Dermis microvascular lymphatic vessel endothelial cell (primary cell): ENCODE results near the gene FAT2. TPM values are rescaled to one million over a fixed set of nuclear protein-coding genes. Genes with fewer than 3 reads are reported as not detected.
"Not testable (repeated sequence)": the region's sequence is repeated elsewhere in the genome, so short reads cannot be mapped to it uniquely, and the experiment has no call there.

Source experiments
- DNase-seq, 2 donors: peaks; one replicate each; pipeline versions ENCODE4 v3.0.0 to v3.0.0-alpha.2; 2010; ENCODE audit warnings: low read depth in 2 of 2
- total RNA-seq: library from RNA; depleted of rRNA; stranded (reverse); fragments of >200 nt; gene quantifications from 2 replicates; pipeline ENCODE4 v1.2.1, GENCODE V29; 2014

Gene FAT2
- total RNA-seq, 1 donor from 2014 or later: not detected

GRCh38 chr5:151612689-151613427 lies 21.7 kb upstream of the FAT2 start:
- DNase-seq: no peak

- no peak for DNase-seq
Measured at GRCh38 chr5:151611127-151611775, 20.1 kb upstream of the FAT2 start.

GRCh38 chr5:151608522-151608921 lies 17.4 kb upstream of the FAT2 start:
- no peak for DNase-seq

GRCh38 chr5:151607304-151607703 lies 16.2 kb upstream of the FAT2 start:
- DNase-seq: no peak

- DNase-seq: no peak
Measured at GRCh38 chr5:151605559-151605958, 14.4 kb upstream of the FAT2 start.

GRCh38 chr5:151602806-151603205 lies 11.7 kb upstream of the FAT2 start:
- no peak for DNase-seq

GRCh38 chr5:151601391-151601790 lies 10.3 kb upstream of the FAT2 start:
- DNase-seq: no peak

- no peak for DNase-seq
Measured at GRCh38 chr5:151600069-151600665, 9.0 kb upstream of the FAT2 start.

- no peak for DNase-seq
Measured at GRCh38 chr5:151598984-151599383, 7.9 kb upstream of the FAT2 start.

GRCh38 chr5:151598549-151598948 lies 7.4 kb upstream of the FAT2 start:
- no peak for DNase-seq

- DNase-seq: no peak
Measured at GRCh38 chr5:151597749-151598148, 6.6 kb upstream of the FAT2 start.

- DNase-seq: no peak
Measured at GRCh38 chr5:151596828-151597539, 5.9 kb upstream of the FAT2 start.

GRCh38 chr5:151595411-151595826 lies 4.3 kb upstream of the FAT2 start:
- no peak for DNase-seq

- DNase-seq: no peak
Measured at GRCh38 chr5:151592855-151593408, 1.8 kb upstream of the FAT2 start.

GRCh38 chr5:151589878-151590570 lies 1.1 kb downstream of the FAT2 start:
- no peak for DNase-seq

- no peak for DNase-seq
Measured at GRCh38 chr5:151587796-151588555, 3.2 kb downstream of the FAT2 start.

- no peak for DNase-seq
Measured at GRCh38 chr5:151585970-151586369, 5.2 kb downstream of the FAT2 start.

GRCh38 chr5:151585344-151585743 lies 5.8 kb downstream of the FAT2 start:
- not testable (repeated sequence) for DNase-seq

- DNase-seq: no peak
Measured at GRCh38 chr5:151584057-151584937, 6.8 kb downstream of the FAT2 start.
